ENCODE measurements around the gene MLKL.

MLKL gene

GRCh38 chr16:74742051-74742481 lies 41.4 kb upstream of the MLKL start:
- H3K4me3 ChIP-seq (ENCODE audit: low read depth, low read length) = no peak overlapping the region
- H3K79me2 ChIP-seq (ENCODE audit: control insufficient read depth, insufficient read depth, low read length, unreplicated experiment) = no peaks in the 10 kb centered on the region
- H3K27ac ChIP-seq (ENCODE audit: low read depth, low read length) = no peak overlapping the region
- H3K4me1 ChIP-seq (ENCODE audit: control insufficient read depth, insufficient read depth, low read length, unreplicated experiment) = peaks cover 31% of the 10 kb centered on the region
- no peaks in the 10 kb centered on the region for H3K36me3 ChIP-seq (ENCODE audit: insufficient read depth, low read length)
- H2AFZ ChIP-seq (ENCODE audit: low read length, unreplicated experiment) = no peak overlapping the region
- no peaks in the 10 kb centered on the region for H3K27me3 ChIP-seq (ENCODE audit: insufficient read depth, low read length)

DNA sequence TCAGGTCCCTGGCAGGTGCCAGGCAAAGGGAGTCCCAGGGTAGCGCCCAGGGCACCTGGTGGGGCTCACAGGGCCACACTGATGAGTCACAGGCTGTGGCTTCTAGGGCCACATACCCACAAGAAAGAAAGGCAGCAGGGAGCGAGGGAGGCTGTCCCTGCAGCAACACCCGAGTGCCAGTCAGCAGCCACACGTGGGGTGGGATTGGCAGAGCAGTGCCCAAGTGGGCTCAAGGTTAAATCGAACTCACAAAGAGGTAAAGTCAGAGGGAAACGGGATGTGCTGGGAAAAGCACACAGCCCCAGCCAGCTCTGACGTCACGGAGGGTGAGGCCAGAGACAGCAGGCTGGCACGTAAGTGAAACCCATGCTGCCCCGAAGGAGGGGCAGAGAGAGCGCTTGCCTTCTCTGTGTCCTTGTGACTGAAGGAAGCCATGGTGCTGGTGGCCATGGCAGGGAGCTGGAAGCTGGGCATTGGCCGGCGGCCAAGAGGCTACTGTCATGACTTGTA lies 40.2 kb upstream of the MLKL start:
- Histone ChIP-seq H3K36me3 (ENCODE audit: insufficient read depth, low read length) (no peaks in the 10 kb centered on the region), H2AFZ (ENCODE audit: low read length, unreplicated experiment) (no peak overlapping the region), H3K79me2 (ENCODE audit: control insufficient read depth, insufficient read depth, low read length, unreplicated experiment) (no peaks in the 10 kb centered on the region), H3K4me3 (ENCODE audit: low read depth, low read length) (no peak overlapping the region), H3K4me1 (ENCODE audit: control insufficient read depth, insufficient read depth, low read length, unreplicated experiment) (peaks cover 31% of the 10 kb centered on the region), H3K27ac (ENCODE audit: low read depth, low read length) (no peak overlapping the region), H3K27me3 (ENCODE audit: insufficient read depth, low read length) (no peaks in the 10 kb centered on the region)

DNA sequence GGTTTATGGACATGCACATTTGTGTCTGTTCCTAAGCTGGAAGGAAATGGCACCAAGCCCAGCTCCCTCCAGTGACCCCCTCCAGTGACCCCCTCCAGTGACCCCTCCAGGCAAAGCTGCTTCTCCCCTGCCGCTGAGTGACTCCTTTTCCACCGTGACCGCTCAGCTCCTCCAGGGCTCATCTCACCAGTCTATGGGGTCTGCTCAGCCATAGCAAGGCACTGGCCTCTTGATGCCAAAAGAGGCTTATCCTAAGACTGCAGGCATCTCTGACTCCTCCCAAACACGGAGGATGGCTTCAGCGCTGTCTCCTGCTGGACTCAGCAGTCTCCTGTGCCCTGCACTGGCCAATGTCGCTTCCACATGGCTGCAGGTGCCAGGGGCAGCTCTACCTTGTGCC lies 38.6 kb upstream of the MLKL start:
- no peak overlapping the region for H3K27ac ChIP-seq (ENCODE audit: low read depth, low read length)
- no peaks in the 10 kb centered on the region for H3K79me2 ChIP-seq (ENCODE audit: control insufficient read depth, insufficient read depth, low read length, unreplicated experiment)
- H3K36me3 ChIP-seq (ENCODE audit: insufficient read depth, low read length) = no peaks in the 10 kb centered on the region
- H3K27me3 ChIP-seq (ENCODE audit: insufficient read depth, low read length) = no peaks in the 10 kb centered on the region
- H2AFZ ChIP-seq (ENCODE audit: low read length, unreplicated experiment) = no peak overlapping the region
- H3K4me1 ChIP-seq (ENCODE audit: control insufficient read depth, insufficient read depth, low read length, unreplicated experiment) = peaks cover 31% of the 10 kb centered on the region
- H3K4me3 ChIP-seq (ENCODE audit: low read depth, low read length) = no peak overlapping the region

DNA sequence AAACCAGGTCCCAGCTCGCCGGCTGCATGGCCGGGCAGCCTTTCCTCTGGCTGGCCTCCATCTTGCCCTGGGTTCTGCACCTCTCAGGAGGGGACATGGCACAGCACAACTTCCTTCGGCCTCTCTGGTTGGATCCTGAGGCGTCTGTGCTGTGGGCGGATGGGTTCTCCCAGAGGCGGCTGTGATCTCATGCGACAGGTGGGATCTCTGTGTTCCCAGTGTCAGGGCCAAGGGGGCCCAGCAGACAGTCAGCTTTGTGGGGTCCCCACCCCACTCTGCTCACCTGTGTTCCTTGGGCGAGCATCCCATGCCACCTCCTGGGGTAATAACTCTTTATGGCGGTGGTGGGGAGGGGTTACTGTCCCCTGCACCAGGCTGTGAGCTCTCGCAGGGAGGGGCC lies 38.2 kb upstream of the MLKL start:
- Histone ChIP-seq H3K36me3 (ENCODE audit: insufficient read depth, low read length) (no peaks in the 10 kb centered on the region), H3K27me3 (ENCODE audit: insufficient read depth, low read length) (no peaks in the 10 kb centered on the region), H3K4me1 (ENCODE audit: control insufficient read depth, insufficient read depth, low read length, unreplicated experiment) (peaks cover 29% of the 10 kb centered on the region), H2AFZ (ENCODE audit: low read length, unreplicated experiment) (no peak overlapping the region), H3K4me3 (ENCODE audit: low read depth, low read length) (no peak overlapping the region), H3K79me2 (ENCODE audit: control insufficient read depth, insufficient read depth, low read length, unreplicated experiment) (no peaks in the 10 kb centered on the region), H3K27ac (ENCODE audit: low read depth, low read length) (no peak overlapping the region)

- Histone ChIP-seq H2AFZ (ENCODE audit: low read length, unreplicated experiment) (no peak overlapping the region), H3K4me3 (ENCODE audit: low read depth, low read length) (no peak overlapping the region), H3K36me3 (ENCODE audit: insufficient read depth, low read length) (no peaks in the 10 kb centered on the region), H3K79me2 (ENCODE audit: control insufficient read depth, insufficient read depth, low read length, unreplicated experiment) (no peaks in the 10 kb centered on the region), H3K27ac (ENCODE audit: low read depth, low read length) (no peak overlapping the region), H3K4me1 (ENCODE audit: control insufficient read depth, insufficient read depth, low read length, unreplicated experiment) (peaks cover 22% of the 10 kb centered on the region), H3K27me3 (ENCODE audit: insufficient read depth, low read length) (no peaks in the 10 kb centered on the region)
These were observed 37.5 kb upstream of the MLKL start for GRCh38 chr16:74738113-74738541.

- Histone ChIP-seq H2AFZ (ENCODE audit: low read length, unreplicated experiment) (no peak overlapping the region), H3K36me3 (ENCODE audit: insufficient read depth, low read length) (no peaks in the 10 kb centered on the region), H3K4me1 (ENCODE audit: control insufficient read depth, insufficient read depth, low read length, unreplicated experiment) (peaks cover 19% of the 10 kb centered on the region), H3K79me2 (ENCODE audit: control insufficient read depth, insufficient read depth, low read length, unreplicated experiment) (no peaks in the 10 kb centered on the region), H3K27ac (ENCODE audit: low read depth, low read length) (no peak overlapping the region), H3K4me3 (ENCODE audit: low read depth, low read length) (no peak overlapping the region), H3K27me3 (ENCODE audit: insufficient read depth, low read length) (no peaks in the 10 kb centered on the region)
These were observed 36.9 kb upstream of the MLKL start for GRCh38 chr16:74737521-74737920.

GRCh38 chr16:74736531-74737157 lies 36.0 kb upstream of the MLKL start:
- H3K27ac ChIP-seq (ENCODE audit: low read depth, low read length) = no peak overlapping the region
- no peaks in the 10 kb centered on the region for H3K27me3 ChIP-seq (ENCODE audit: insufficient read depth, low read length)

GRCh38 chr16:74735554-74735953 lies 34.9 kb upstream of the MLKL start:
- Histone ChIP-seq H3K4me3 (ENCODE audit: low read depth, low read length) (no peak overlapping the region), H3K36me3 (ENCODE audit: insufficient read depth, low read length) (no peaks in the 10 kb centered on the region), H3K79me2 (ENCODE audit: control insufficient read depth, insufficient read depth, low read length, unreplicated experiment) (no peaks in the 10 kb centered on the region), H3K27ac (ENCODE audit: low read depth, low read length) (no peak overlapping the region), H2AFZ (ENCODE audit: low read length, unreplicated experiment) (no peak overlapping the region), H3K4me1 (ENCODE audit: control insufficient read depth, insufficient read depth, low read length, unreplicated experiment) (peaks cover 10% of the 10 kb centered on the region), H3K27me3 (ENCODE audit: insufficient read depth, low read length) (no peaks in the 10 kb centered on the region)

More at GRCh38 chr16:74736531-74737157, 36.0 kb upstream of the MLKL start:
- no peak overlapping the region for H2AFZ ChIP-seq (ENCODE audit: low read length, unreplicated experiment)
- H3K79me2 ChIP-seq (ENCODE audit: control insufficient read depth, insufficient read depth, low read length, unreplicated experiment) = no peaks in the 10 kb centered on the region
- H3K4me3 ChIP-seq (ENCODE audit: low read depth, low read length) = no peak overlapping the region
- peaks cover 15% of the 10 kb centered on the region for H3K4me1 ChIP-seq (ENCODE audit: control insufficient read depth, insufficient read depth, low read length, unreplicated experiment)
- H3K36me3 ChIP-seq (ENCODE audit: insufficient read depth, low read length) = no peaks in the 10 kb centered on the region

DNA sequence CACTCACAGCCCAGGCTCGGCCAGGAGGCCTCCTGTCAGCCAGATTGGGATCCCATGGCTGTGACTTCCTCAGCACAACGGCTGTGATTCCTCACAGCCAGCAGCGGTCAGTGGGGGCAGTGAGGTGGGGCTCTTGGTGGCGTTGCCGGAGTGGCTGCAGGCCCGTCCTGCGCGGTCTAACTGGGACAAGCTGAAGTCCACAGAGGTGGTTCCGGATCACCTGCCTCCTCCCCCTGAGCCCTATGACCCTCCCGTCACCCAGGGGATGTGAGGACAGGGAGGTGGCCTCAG lies 34.4 kb upstream of the MLKL start:
- Histone ChIP-seq H3K4me3 (ENCODE audit: low read depth, low read length) (no peak overlapping the region), H3K27me3 (ENCODE audit: insufficient read depth, low read length) (no peaks in the 10 kb centered on the region), H3K27ac (ENCODE audit: low read depth, low read length) (no peak overlapping the region), H3K4me1 (ENCODE audit: control insufficient read depth, insufficient read depth, low read length, unreplicated experiment) (peaks cover 10% of the 10 kb centered on the region), H3K79me2 (ENCODE audit: control insufficient read depth, insufficient read depth, low read length, unreplicated experiment) (no peaks in the 10 kb centered on the region), H3K36me3 (ENCODE audit: insufficient read depth, low read length) (no peaks in the 10 kb centered on the region), H2AFZ (ENCODE audit: low read length, unreplicated experiment) (no peak overlapping the region)

- no peak overlapping the region for H3K4me3 ChIP-seq (ENCODE audit: low read depth, low read length)
- no peak overlapping the region for H3K27ac ChIP-seq (ENCODE audit: low read depth, low read length)
These were observed 33.9 kb upstream of the MLKL start for GRCh38 chr16:74734361-74735161.

More at GRCh38 chr16:74734361-74735161, 33.9 kb upstream of the MLKL start:
- H3K4me1 ChIP-seq (ENCODE audit: control insufficient read depth, insufficient read depth, low read length, unreplicated experiment) = peaks cover 10% of the 10 kb centered on the region
- H3K27me3 ChIP-seq (ENCODE audit: insufficient read depth, low read length) = no peaks in the 10 kb centered on the region
- no peaks in the 10 kb centered on the region for H3K36me3 ChIP-seq (ENCODE audit: insufficient read depth, low read length)
- no peak overlapping the region for H2AFZ ChIP-seq (ENCODE audit: low read length, unreplicated experiment)
- no peaks in the 10 kb centered on the region for H3K79me2 ChIP-seq (ENCODE audit: control insufficient read depth, insufficient read depth, low read length, unreplicated experiment)
